SHP77 (cell line): ENCODE data around the gene ADGRE3.
"Not testable (repeated sequence)": the region's sequence is repeated elsewhere in the genome, so short reads cannot be mapped to it uniquely, and the experiment has no call there.

Source experiments
- DNase-seq, 2 experiments: peaks; one replicate each; lab custom pipeline; 2025; lab: John Stamatoyannopoulos, UW

The ADGRE3 gene

GRCh38 chr19:14595558-14595957, 79.1 kb downstream of the ADGRE3 start:
- DNase-seq: no peak

GRCh38 chr19:14589433-14589832, 85.2 kb downstream of the ADGRE3 start:
- not testable (repeated sequence) for DNase-seq

GRCh38 chr19:14585187-14585586, 89.5 kb downstream of the ADGRE3 start:
- DNase-seq: not testable (repeated sequence)

- DNase-seq: not testable (repeated sequence)
Measured at GRCh38 chr19:14584372-14584771, 90.3 kb downstream of the ADGRE3 start.

- DNase-seq: no peak
Measured at GRCh38 chr19:14582894-14583340, 91.7 kb downstream of the ADGRE3 start, which contains the start of gene CLEC17A. Gene CLEC17A, plus strand, starts transcription at chr19:14583084. Its CDS starts 77 bp downstream, at chr19:14583161.

GRCh38 chr19:14580623-14581237, 93.9 kb downstream of the ADGRE3 start:
- DNase-seq: no peak

- DNase-seq: no peak
Measured at GRCh38 chr19:14577885-14578427, 96.7 kb downstream of the ADGRE3 start.

GRCh38 chr19:14577264-14577663, 97.4 kb downstream of the ADGRE3 start:
- no peak for DNase-seq

- no peak for DNase-seq
Measured at GRCh38 chr19:14576363-14576762, 98.3 kb downstream of the ADGRE3 start.

GRCh38 chr19:14575428-14575980, 99.1 kb downstream of the ADGRE3 start:
- no peak for DNase-seq

GRCh38 chr19:14571695-14572490, 102.8 kb downstream of the ADGRE3 start, which contains the start of gene NDUFB7:
Gene NDUFB7, minus strand, starts transcription at chr19:14572066. Its CDS starts 66 bp downstream, at chr19:14572000.
- peak; percentile 93 for DNase-seq

GRCh38 chr19:14570864-14571527, 103.6 kb downstream of the ADGRE3 start:
- no peak for DNase-seq
